T-helper 17 cell (primary cell): ENCODE measurements around the gene LTO1. TPM values are rescaled to one million over a fixed set of nuclear protein-coding genes. Genes with fewer than 3 reads are reported as not detected.
"Not testable (repeated sequence)": the region's sequence is repeated elsewhere in the genome, so short reads cannot be mapped to it uniquely, and the experiment has no call there.

Experiments used
- ATAC-seq: fragments of 150-1000 bp; cut with Tn5 transposase; 2 replicates; pipeline ENCODE4 v1.10.0; 2021; ENCODE audit warnings: mild to moderate bottlenecking, moderate library complexity
- DNase-seq, 3 donors: peaks; one replicate each; pipeline versions ENCODE4 v3.0.0 to v3.0.0-alpha.2; 2020 to 2021
- H3K9me3 ChIP-seq: one replicate; pipeline ENCODE4 v1.7.0; 2013; ENCODE audit warnings: low read length, mild to moderate bottlenecking; ENCODE audit not compliant: control insufficient read depth, poor library complexity, severe bottlenecking
- H3K27ac Mint-ChIP-seq: one replicate; pipeline ENCODE4 v1.8.0; 2022; ENCODE audit warnings: mild to moderate bottlenecking, moderate library complexity, mixed read lengths
- H3K27me3 Mint-ChIP-seq: one replicate; pipeline ENCODE4 v1.8.0; 2022; ENCODE audit warnings: mixed read lengths
- H3K36me3 Mint-ChIP-seq: one replicate; pipeline ENCODE4 v1.8.0; 2022; ENCODE audit warnings: low read depth, mixed read lengths
- H3K4me1 Mint-ChIP-seq: one replicate; pipeline ENCODE4 v1.8.0; 2022; ENCODE audit warnings: mild to moderate bottlenecking, mixed read lengths
- H3K4me3 Mint-ChIP-seq: one replicate; pipeline ENCODE4 v1.8.0; 2022; ENCODE audit warnings: mild to moderate bottlenecking, moderate library complexity, mixed read lengths
- total RNA-seq, 4 donors: library from RNA in 2 of 4; stranded (reverse) in 2 of 4; gene quantifications; one replicate each; pipeline ENCODE4 v1.2.3 and lab custom pipeline; 2022 to 2026

LTO1 gene
- total RNA-seq, 2 donors from 2014 or later: 33.4 to 43.2 TPM

DNA sequence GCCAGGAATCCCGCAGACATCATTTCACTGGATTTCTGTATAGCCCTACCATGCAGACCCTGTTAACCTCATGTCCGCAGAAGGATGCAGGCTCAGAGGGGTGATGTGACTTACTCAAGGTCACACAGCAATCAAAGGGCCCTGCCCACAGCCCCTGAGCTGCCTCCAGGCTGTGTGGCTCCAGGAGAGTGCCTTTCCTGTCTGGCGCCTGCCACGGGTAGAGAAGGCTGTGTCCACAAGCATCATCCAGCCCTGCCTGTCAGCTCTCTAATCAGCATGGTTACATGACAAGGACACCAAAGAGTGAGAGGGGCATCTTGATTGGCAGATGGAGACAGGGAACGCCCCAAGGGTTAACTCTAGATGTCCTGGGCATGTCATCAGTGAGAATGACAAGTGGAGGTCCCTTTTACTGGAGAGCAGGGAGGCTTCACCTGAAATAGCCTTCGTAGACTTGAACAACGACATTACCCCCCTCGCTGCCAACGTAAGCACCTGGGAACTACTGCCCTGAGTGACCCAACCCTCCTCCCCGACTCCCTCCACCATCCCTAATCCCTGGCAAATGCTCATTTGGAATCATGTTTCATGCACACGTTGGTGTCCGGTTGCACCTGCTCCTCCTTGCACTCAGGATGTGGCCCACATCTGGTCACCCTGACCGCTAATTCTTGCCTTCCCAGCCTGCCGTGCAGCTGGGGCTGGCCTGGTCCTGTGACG is 21.8 kb upstream of the LTO1 start:
- H3K36me3 Mint-ChIP-seq: peaks cover 3% of the 10 kb centered on the region
- no peak overlapping the region for H3K4me3 Mint-ChIP-seq
- H3K4me1 Mint-ChIP-seq: no peaks in the 10 kb centered on the region
- no peak for DNase-seq
- no peak overlapping the region for H3K27ac Mint-ChIP-seq
- H3K9me3 ChIP-seq: no peaks in the 10 kb centered on the region
- peaks cover 64% of the 10 kb centered on the region for H3K27me3 Mint-ChIP-seq
- ATAC-seq: no peak

DNA sequence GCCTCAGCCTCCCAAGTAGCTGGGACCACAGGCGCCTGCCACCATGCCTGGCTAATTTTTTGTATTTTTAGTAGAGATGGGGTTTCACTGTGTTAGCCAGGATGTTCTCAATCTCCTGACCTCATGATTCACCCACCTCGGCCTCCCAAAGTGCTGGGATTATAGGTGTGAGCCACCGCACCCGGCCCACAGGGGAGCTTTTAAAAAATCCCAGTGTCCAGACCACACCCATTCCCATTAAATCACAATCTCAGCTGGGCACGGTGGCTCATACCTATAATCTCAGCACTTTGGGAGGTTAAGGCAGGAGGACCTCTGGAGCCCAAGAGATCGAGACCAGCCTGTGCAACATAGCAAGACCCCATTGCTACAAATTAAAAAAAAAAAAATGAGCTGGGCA is 20.8 kb upstream of the LTO1 start:
- ATAC-seq, H3K27ac Mint-ChIP-seq, H3K9me3 ChIP-seq, DNase-seq, H3K4me3 Mint-ChIP-seq, H3K4me1 Mint-ChIP-seq, H3K36me3 Mint-ChIP-seq: not testable (repeated sequence)
- peaks cover 71% of the 10 kb centered on the region for H3K27me3 Mint-ChIP-seq

DNA sequence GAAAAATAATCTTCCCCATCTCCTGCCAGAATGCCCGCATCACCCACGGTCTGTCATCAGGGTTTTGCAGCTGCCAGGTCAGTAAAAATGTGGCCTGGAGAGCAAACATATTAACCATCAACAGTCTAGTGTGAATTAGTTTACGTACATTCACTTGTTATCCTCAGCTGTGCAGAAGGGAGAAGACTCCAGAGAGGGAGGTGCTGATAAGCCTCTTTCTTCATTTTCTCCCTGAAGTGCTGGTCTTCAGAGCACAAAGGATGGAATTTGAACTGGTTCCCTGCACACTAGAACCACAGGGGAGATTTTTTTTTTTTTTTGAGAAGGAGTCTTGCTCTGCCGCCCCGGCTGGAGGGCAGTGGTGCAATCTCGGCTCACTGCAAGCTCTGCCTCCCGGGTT is 20.4 kb upstream of the LTO1 start:
- DNase-seq: no peak
- Mint-ChIP-seq H3K27ac (no peak overlapping the region), H3K36me3 (peaks cover 5% of the 10 kb centered on the region), H3K27me3 (peaks cover 71% of the 10 kb centered on the region), H3K4me3 (no peak overlapping the region), H3K4me1 (peaks cover 3% of the 10 kb centered on the region)
- no peak for ATAC-seq
- no peaks in the 10 kb centered on the region for H3K9me3 ChIP-seq

DNA sequence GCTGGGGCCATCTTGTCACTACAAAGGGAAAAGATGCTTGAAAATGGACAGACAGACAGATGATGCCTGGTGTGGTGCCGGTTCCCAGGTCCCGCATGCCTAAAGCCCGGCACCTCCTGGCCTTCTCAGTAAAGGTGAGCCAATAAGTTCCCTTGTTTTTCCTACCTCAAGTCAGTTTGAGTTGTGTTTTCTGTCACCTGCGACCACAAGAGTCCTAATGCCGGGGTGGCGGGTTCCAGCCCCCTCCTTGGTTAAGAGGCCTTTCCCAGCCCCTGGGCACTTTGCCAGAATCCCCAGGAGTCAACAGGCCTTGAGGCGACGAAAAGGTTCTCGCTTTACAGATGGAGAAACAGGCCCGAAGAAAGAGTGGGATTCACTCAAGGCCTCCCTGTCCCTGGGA is 19.6 kb upstream of the LTO1 start:
- no peak for ATAC-seq
- peaks cover 76% of the 10 kb centered on the region for H3K27me3 Mint-ChIP-seq

DNA sequence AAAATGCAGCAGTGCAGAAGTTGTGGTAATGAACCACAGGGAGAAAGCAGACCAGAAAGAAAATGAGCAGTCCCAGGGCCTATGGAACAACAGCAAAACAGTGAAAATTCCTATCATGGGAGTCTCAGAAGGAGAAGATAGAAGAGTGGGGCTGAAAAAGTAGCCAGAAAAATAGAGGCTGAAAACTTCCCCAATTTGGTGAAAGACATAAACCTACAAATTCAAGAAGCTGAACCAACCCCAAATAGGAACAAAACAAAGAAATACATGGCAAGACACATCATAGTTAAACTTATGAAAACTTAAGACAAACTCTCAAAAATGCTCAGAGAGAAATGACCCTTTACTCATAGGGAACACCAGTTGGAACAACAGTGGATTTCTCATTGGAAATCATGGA is 17.3 kb upstream of the LTO1 start:
- no peaks in the 10 kb centered on the region for H3K9me3 ChIP-seq
- peaks cover 81% of the 10 kb centered on the region for H3K27me3 Mint-ChIP-seq
- no peak overlapping the region for H3K27ac Mint-ChIP-seq
- ATAC-seq (no peak), DNase-seq (no peak)
- no peak overlapping the region for H3K4me3 Mint-ChIP-seq
- peaks cover 3% of the 10 kb centered on the region for H3K4me1 Mint-ChIP-seq
- peaks cover 6% of the 10 kb centered on the region for H3K36me3 Mint-ChIP-seq

More for the DNA sequence above, 19.6 kb upstream of the LTO1 start:
- DNase-seq: no peak
- Mint-ChIP-seq H3K27ac (no peak overlapping the region), H3K36me3 (peaks cover 6% of the 10 kb centered on the region), H3K4me1 (peaks cover 3% of the 10 kb centered on the region), H3K4me3 (no peak overlapping the region)
- no peaks in the 10 kb centered on the region for H3K9me3 ChIP-seq

DNA sequence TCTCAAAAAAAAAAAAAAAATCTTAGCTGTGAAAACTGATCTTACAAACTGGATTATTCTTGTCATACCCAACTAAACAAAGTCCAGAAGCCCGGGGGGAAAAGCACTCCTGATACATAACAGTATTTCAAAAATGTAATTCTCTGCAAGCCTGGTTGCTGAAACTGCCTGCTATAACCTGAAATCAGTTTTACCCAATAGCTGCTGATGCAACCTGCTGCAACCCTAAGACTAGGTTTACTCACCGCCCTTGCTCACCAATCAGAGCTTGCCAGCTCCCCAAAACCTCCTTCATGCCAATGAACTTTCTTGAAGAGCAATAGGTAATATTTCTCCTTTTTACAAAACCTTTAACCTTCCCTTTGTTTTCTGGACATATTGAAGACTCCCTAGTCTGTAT is 16.3 kb upstream of the LTO1 start:
- DNase-seq (no peak), ATAC-seq (no peak)
- Mint-ChIP-seq H3K4me3 (no peak overlapping the region), H3K4me1 (peaks cover 3% of the 10 kb centered on the region), H3K27ac (no peak overlapping the region), H3K27me3 (peaks cover 77% of the 10 kb centered on the region), H3K36me3 (peaks cover 6% of the 10 kb centered on the region)
- no peaks in the 10 kb centered on the region for H3K9me3 ChIP-seq

DNA sequence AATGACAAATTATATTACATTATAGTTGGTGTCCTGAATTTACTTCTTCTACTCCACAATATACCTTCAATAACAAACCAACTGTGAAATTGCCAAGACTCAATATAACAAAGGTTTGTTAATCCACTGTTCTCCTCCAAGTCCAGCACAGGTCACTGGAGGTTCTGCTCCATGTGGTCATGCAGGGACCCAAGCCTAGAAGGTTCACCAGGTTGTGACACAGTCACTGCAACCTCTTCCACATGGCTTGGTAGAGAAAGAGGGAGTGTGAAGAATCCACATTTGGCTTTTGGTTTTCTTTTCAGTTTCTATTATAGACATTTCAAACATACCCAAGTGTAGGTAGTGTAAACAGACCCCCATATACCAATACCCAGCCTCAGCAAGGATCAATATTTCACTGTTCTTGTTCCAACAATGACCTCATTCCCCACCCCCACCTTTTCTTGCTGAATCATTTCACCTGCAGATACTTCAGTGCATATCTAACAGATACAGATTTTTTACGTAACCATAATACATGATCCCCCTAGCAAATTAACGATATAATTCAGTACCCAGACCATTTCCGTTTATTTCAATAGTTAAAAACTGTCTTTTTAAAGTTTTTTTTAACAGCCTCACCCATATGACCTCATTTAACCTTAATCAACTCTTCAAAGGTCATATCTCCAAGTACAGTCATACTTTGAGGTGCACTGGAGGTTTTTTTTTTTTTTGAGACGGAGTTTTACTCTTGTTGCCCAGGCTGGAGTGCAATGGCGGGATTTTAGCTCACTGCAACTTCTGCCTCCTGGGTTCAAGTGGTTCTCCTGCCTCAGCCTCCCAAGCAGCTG is 14.5 kb upstream of the LTO1 start:
- H3K36me3 Mint-ChIP-seq: peaks cover 6% of the 10 kb centered on the region
- peaks cover 8% of the 10 kb centered on the region for H3K4me1 Mint-ChIP-seq
- no peak overlapping the region for H3K27ac Mint-ChIP-seq
- DNase-seq (no peak), ATAC-seq (no peak)
- no peak overlapping the region for H3K4me3 Mint-ChIP-seq
- H3K9me3 ChIP-seq: no peaks in the 10 kb centered on the region
- H3K27me3 Mint-ChIP-seq: peaks cover 65% of the 10 kb centered on the region

DNA sequence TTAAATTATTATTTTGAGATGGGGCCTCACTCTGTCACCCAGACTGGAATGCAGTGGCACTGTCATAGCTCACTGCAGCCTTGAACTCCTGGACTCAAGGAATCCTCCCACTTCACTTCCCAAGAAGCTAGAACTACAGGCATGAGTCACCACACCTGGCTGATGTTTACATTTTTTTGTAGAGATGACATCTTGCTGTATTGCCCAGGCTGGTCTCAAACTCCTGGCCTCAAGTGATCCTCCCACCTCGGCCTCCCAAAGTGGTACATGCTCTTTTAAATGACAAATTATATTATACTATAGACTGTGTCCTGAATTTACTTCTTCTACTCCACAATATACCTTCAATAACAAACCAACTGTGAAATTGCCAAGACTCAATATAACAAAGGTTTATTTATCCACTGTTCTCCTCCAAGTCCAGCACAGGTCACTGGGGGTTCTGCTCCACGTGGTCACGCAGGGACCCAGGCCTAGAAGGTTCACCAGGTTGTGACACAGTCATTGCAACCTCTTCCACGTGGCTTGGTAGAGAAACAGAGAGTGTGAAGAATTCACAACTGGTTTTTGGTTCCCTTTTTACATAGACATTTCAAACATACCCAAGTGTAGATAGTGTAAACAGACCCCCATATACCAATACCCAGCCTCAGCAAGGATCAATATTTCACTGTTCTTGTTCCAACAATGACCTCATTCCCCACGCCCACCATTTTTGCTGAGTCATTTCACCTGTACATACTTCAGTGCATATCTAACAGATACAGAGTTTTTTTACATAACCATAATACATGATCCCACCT is 13.0 kb upstream of the LTO1 start:
- H3K27me3 Mint-ChIP-seq: peaks cover 55% of the 10 kb centered on the region
- ATAC-seq, H3K4me1 Mint-ChIP-seq, H3K4me3 Mint-ChIP-seq, H3K9me3 ChIP-seq, DNase-seq, H3K36me3 Mint-ChIP-seq, H3K27ac Mint-ChIP-seq: not testable (repeated sequence)

DNA sequence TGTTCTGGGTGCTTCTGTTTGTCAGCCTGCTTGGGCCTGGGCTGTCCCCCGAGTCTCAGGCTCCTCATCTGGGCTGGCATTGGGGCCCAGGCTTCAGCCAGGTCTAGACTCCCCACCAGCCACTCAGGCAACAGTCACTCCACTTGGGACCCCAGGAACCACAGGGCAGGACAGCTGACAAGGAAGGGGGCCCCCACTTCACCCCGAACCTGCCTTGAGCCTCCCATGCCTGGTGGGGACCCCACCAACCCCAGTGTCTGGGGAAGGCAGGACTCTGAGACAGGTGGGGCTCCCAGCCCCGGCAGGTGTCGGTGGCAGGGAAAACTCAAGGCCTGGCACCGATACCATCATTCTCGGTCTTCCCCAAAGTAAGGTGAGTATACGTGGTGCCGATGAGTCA is 11.7 kb upstream of the LTO1 start:
- no peak overlapping the region for H3K4me3 Mint-ChIP-seq
- ATAC-seq (no peak), DNase-seq (no peak)
- H3K36me3 Mint-ChIP-seq: peaks cover 4% of the 10 kb centered on the region
- no peaks in the 10 kb centered on the region for H3K9me3 ChIP-seq
- peaks cover 8% of the 10 kb centered on the region for H3K4me1 Mint-ChIP-seq
- peaks cover 43% of the 10 kb centered on the region for H3K27me3 Mint-ChIP-seq
- H3K27ac Mint-ChIP-seq: no peak overlapping the region

DNA sequence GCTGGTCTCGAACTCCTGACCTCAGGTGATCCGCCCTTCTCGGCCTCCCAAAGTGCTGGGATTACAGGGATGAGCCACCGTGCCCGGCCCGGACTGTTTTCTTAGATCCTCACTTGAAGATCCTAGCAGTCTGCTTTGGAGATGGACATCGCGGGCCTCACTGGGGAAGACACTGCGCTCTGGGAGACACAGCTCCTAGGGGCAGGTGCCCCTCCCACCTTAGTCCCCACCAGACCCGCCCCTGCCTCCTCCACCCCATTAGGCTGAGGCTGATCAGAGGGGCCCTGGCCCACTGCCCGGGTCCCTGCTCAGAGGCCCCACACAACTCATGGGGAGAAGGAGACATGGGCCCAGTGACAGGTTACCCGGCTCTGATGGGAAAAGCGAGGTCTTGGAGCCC is 11.3 kb upstream of the LTO1 start:
- H3K9me3 ChIP-seq: no peaks in the 10 kb centered on the region
- H3K27me3 Mint-ChIP-seq: peaks cover 39% of the 10 kb centered on the region
- H3K4me3 Mint-ChIP-seq: no peak overlapping the region
- H3K4me1 Mint-ChIP-seq: peaks cover 8% of the 10 kb centered on the region
- no peak overlapping the region for H3K27ac Mint-ChIP-seq
- no peak for ATAC-seq
- peaks cover 4% of the 10 kb centered on the region for H3K36me3 Mint-ChIP-seq
- no peak for DNase-seq

DNA sequence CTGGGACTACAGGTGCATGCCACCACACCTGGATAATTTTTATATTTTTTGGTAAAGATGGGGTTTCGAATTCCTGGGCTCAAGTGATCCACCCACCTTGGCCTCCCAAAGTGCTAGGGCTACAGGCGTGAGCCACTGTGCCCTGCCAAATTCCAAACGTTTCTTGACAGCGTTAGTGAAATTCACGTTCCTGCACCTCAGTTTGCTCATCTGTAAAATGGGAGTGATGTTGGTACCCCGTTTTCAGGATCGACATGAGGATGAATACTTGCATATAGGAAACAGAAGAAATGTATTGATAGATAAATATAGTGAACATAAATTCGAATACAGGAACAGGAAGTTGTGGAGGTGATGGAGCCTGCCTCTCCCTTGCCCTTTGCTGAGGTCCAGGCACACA is 10.2 kb upstream of the LTO1 start:
- H3K9me3 ChIP-seq: no peaks in the 10 kb centered on the region
- no peaks in the 10 kb centered on the region for H3K36me3 Mint-ChIP-seq
- H3K4me1 Mint-ChIP-seq: peaks cover 7% of the 10 kb centered on the region
- ATAC-seq (no peak), DNase-seq (no peak)
- no peak overlapping the region for H3K4me3 Mint-ChIP-seq
- no peak overlapping the region for H3K27ac Mint-ChIP-seq
- H3K27me3 Mint-ChIP-seq: peaks cover 29% of the 10 kb centered on the region

DNA sequence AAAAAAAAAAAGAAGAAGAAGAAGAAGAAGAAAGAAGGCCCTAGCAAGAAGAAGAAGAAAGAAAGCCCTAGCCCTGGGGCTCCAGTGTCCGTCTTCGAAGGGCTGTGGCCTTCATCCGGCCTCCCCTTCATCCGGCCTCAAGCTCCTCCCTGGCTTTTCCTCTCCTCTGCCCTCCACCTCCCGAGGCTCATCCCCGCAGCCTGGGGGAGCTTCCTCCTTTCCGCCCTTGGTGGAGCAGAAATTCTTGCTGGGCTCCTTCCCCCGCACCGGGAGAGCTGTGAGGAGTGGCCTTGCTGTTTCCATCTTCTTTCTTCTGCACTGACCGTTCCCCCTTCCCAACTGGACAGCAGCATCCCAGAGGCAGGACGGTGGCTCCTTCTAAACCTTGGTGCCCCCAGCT is 9.5 kb upstream of the LTO1 start:
- Mint-ChIP-seq H3K4me1 (peaks cover 7% of the 10 kb centered on the region), H3K27me3 (peaks cover 22% of the 10 kb centered on the region), H3K27ac (no peak overlapping the region), H3K4me3 (no peak overlapping the region), H3K36me3 (no peaks in the 10 kb centered on the region)
- DNase-seq (no peak), ATAC-seq (no peak)
- H3K9me3 ChIP-seq: no peaks in the 10 kb centered on the region

DNA sequence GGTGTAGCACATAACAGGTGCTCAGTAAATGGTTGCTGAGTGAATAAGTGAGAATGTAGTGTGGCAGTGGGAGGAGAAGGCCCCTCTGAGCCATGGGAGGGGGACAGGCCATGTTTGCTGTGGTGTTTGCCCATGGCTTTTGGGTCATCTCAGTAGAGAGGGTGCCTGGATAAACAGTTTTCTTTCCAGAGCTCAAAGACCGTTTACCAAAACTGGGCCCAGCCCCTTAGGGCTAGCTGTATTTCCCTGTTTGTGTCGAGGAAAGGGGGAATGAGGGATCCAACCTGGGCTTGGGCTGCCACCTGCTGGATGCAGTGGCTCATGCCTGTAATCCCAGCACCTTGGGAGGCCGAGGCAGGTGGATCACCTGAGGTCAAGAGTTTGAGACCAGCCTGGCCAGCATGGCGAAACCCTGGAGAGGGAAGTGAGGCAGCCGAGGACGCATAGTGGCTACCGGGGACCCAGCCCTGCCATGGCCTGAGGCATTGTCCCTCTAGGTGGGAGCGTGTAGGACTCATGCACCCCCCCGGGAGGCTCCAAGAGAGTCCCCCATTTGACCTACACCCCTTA is 8.7 kb upstream of the LTO1 start:
- ATAC-seq: no peak
- H3K36me3 Mint-ChIP-seq: no peaks in the 10 kb centered on the region
- H3K27me3 Mint-ChIP-seq: peaks cover 14% of the 10 kb centered on the region

More for the DNA sequence above, 8.7 kb upstream of the LTO1 start:
- Mint-ChIP-seq H3K4me1 (peaks cover 7% of the 10 kb centered on the region), H3K4me3 (no peak overlapping the region), H3K27ac (no peak overlapping the region)
- DNase-seq: no peak
- no peaks in the 10 kb centered on the region for H3K9me3 ChIP-seq
